Heart left ventricle (tissue), 13 donors: ENCODE measurements around the gene MRPS15.

ENCODE experiments used
- POLR2A ChIP-seq, 2 donors: fragments of 450-650 bp; IDR thresholded peaks; one replicate each; pipeline ENCODE4 v1.6.1; 2017; ENCODE audit warnings: antibody characterized with exemption in 2 of 2, mild to moderate bottlenecking in 2 of 2, moderate library complexity in 2 of 2
- TF ChIP-seq, protein P1 (sequence below), 12 donors: fragments of 200-600 bp; sonication (generic) in 4 of 12; IDR thresholded peaks; one replicate each; pipeline versions ENCODE4 v1.5.0 to v1.8.0; 2018 to 2022; ENCODE audit warnings: antibody characterized with exemption in 12 of 12, mild to moderate bottlenecking in 5 of 12
- donor health status: ischemic (EF 13 %, LVEDD 7.1; RV severe dilation, severe dysfunction).
- donor health status: DM: no; HTN: yes; CAD: no.
- donor health status: DM: no; HTN: no; CAD: no.
- donor health status: ischemic (EF 25% LVEDD 6.9; RV normal size, moderate dysfunction).
- donor health status: ischemic (EF 25% LVEDD 5.7; RV mildly dilated, moderate dysfunction).
- donor health status: ischemic (EF 35%, LVEDD 5.7; RV mildly dilated, moderate dysfunction).
- donor health status: nonischemic (EF 11% LVEDD 7.7; RV severe dilation, severe dysfunction).
- donor health status: DM: yes; HTN: yes; CAD: no.
- donor health status: PGD.
- donor health status: ischemic (EF 29% LVEDD 5.4; RV normal size, mild dysfunction).
- donor health status: nonischemic (EF 23%, LVEDD 6.1; RV moderate dilation, normal function).

DNA sequence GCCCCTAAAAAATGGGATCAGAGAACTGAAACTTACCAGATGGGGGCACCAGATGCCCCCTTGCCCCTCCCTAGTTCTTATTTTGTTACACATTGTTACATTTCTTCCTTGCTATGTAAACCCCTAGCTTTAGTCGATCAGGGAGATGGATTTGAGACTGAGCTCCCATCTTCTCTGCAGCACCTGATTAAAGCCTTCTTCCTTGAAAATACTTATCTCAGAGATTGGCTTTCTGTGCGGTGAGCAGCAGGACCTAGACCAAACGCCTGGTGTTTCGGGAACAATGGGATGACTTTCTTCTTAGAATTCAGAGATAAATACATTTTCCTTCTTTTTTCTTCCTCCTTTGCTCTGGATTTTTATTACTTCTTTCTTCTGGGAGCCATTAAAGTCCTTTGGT, 49.8 kb downstream of the MRPS15 start:
- TF ChIP-seq, protein P1, sequence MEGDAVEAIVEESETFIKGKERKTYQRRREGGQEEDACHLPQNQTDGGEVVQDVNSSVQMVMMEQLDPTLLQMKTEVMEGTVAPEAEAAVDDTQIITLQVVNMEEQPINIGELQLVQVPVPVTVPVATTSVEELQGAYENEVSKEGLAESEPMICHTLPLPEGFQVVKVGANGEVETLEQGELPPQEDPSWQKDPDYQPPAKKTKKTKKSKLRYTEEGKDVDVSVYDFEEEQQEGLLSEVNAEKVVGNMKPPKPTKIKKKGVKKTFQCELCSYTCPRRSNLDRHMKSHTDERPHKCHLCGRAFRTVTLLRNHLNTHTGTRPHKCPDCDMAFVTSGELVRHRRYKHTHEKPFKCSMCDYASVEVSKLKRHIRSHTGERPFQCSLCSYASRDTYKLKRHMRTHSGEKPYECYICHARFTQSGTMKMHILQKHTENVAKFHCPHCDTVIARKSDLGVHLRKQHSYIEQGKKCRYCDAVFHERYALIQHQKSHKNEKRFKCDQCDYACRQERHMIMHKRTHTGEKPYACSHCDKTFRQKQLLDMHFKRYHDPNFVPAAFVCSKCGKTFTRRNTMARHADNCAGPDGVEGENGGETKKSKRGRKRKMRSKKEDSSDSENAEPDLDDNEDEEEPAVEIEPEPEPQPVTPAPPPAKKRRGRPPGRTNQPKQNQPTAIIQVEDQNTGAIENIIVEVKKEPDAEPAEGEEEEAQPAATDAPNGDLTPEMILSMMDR (IDR thresholded peaks at IDR 0.05): no peak
- no peak for TF ChIP-seq POLR2A (IDR thresholded peaks at IDR 0.05)
